ENCODE data around the gene BTG4.

The BTG4 gene

GRCh38 chr11:111460856-111461255 lies 51.3 kb downstream of the BTG4 start:
- Histone ChIP-seq H2AFZ (ENCODE audit: low read depth, low read length) (no peak overlapping the region), H3K4me2 (ENCODE audit: low read length) (no peak overlapping the region), H3K4me1 (ENCODE audit: low read length) (no peaks in the 10 kb centered on the region), H3K9me3 (ENCODE audit: insufficient read depth, low read length) (no peaks in the 10 kb centered on the region), H3K27ac (ENCODE audit: low read length) (no peak overlapping the region), H3K79me2 (ENCODE audit: low read length) (no peaks in the 10 kb centered on the region), H3K27me3 (ENCODE audit: low read depth, low read length) (peaks cover 15% of the 10 kb centered on the region), H3K36me3 (replicated peaks; ENCODE audit: low read depth, low read length) (no peaks in the 10 kb centered on the region), H3K4me3 (ENCODE audit: low read length) (no peak overlapping the region), H3K9ac (ENCODE audit: low read length) (no peak overlapping the region), H4K20me1 (ENCODE audit: insufficient read depth, low read length) (no peaks in the 10 kb centered on the region)
- no peak for TF ChIP-seq CTCF (IDR thresholded peaks at IDR 0.05; ENCODE audit: low read depth, low read length)
- no peak for TF ChIP-seq EZH2phosphoT487 (IDR thresholded peaks at IDR 0.05; ENCODE audit: low read depth)

GRCh38 chr11:111460340-111460739 lies 51.8 kb downstream of the BTG4 start:
- no peak for TF ChIP-seq CTCF (IDR thresholded peaks at IDR 0.05; ENCODE audit: low read depth, low read length)
- no peak for TF ChIP-seq EZH2phosphoT487 (IDR thresholded peaks at IDR 0.05; ENCODE audit: low read depth)

GRCh38 chr11:111459506-111460270 lies 52.5 kb downstream of the BTG4 start:
- no peaks in the 10 kb centered on the region for H3K79me2 ChIP-seq (ENCODE audit: low read length)
- H3K36me3 ChIP-seq (replicated peaks; ENCODE audit: low read depth, low read length) = no peaks in the 10 kb centered on the region
- H3K9me3 ChIP-seq (ENCODE audit: insufficient read depth, low read length) = no peaks in the 10 kb centered on the region
- no peak overlapping the region for H3K9ac ChIP-seq (ENCODE audit: low read length)
- H4K20me1 ChIP-seq (ENCODE audit: insufficient read depth, low read length) = no peaks in the 10 kb centered on the region
- no peak overlapping the region for H2AFZ ChIP-seq (ENCODE audit: low read depth, low read length)
- peaks cover 6% of the 10 kb centered on the region for H3K4me1 ChIP-seq (ENCODE audit: low read length)
- no peak overlapping the region for H3K27ac ChIP-seq (ENCODE audit: low read length)
- no peak overlapping the region for H3K4me2 ChIP-seq (ENCODE audit: low read length)
- no peak for TF ChIP-seq CTCF (IDR thresholded peaks at IDR 0.05; ENCODE audit: low read depth, low read length)
- no peak for TF ChIP-seq EZH2phosphoT487 (IDR thresholded peaks at IDR 0.05; ENCODE audit: low read depth)
- no peak overlapping the region for H3K4me3 ChIP-seq (ENCODE audit: low read length)
- peaks cover 15% of the 10 kb centered on the region for H3K27me3 ChIP-seq (ENCODE audit: low read depth, low read length)

More at GRCh38 chr11:111460340-111460739, 51.8 kb downstream of the BTG4 start:
- Histone ChIP-seq H3K36me3 (replicated peaks; ENCODE audit: low read depth, low read length) (no peaks in the 10 kb centered on the region), H3K4me1 (ENCODE audit: low read length) (no peaks in the 10 kb centered on the region; the same call in 1 of the 2 replicates), H2AFZ (ENCODE audit: low read depth, low read length) (no peak overlapping the region), H3K27ac (ENCODE audit: low read length) (no peak overlapping the region), H3K27me3 (ENCODE audit: low read depth, low read length) (peaks cover 15% of the 10 kb centered on the region), H3K9me3 (ENCODE audit: insufficient read depth, low read length) (no peaks in the 10 kb centered on the region), H4K20me1 (ENCODE audit: insufficient read depth, low read length) (no peaks in the 10 kb centered on the region), H3K9ac (ENCODE audit: low read length) (no peak overlapping the region), H3K4me3 (ENCODE audit: low read length) (no peak overlapping the region), H3K4me2 (ENCODE audit: low read length) (no peak overlapping the region), H3K79me2 (ENCODE audit: low read length) (no peaks in the 10 kb centered on the region)

GRCh38 chr11:111457731-111458368 lies 54.3 kb downstream of the BTG4 start:
- peaks cover 6% of the 10 kb centered on the region for H3K4me1 ChIP-seq (ENCODE audit: low read length)
- H3K9me3 ChIP-seq (ENCODE audit: insufficient read depth, low read length) = no peaks in the 10 kb centered on the region
- TF ChIP-seq CTCF (IDR thresholded peaks at IDR 0.05; ENCODE audit: low read depth, low read length) = no peak
- no peak for TF ChIP-seq EZH2phosphoT487 (IDR thresholded peaks at IDR 0.05; ENCODE audit: low read depth)
- H3K4me3 ChIP-seq (ENCODE audit: low read length) = no peak overlapping the region
- no peak overlapping the region for H3K27ac ChIP-seq (ENCODE audit: low read length)
- H3K9ac ChIP-seq (ENCODE audit: low read length) = no peak overlapping the region
- H4K20me1 ChIP-seq (ENCODE audit: insufficient read depth, low read length) = no peaks in the 10 kb centered on the region
- H3K4me2 ChIP-seq (ENCODE audit: low read length) = no peak overlapping the region
- H3K79me2 ChIP-seq (ENCODE audit: low read length) = no peaks in the 10 kb centered on the region
- no peaks in the 10 kb centered on the region for H3K36me3 ChIP-seq (replicated peaks; ENCODE audit: low read depth, low read length)
- peaks cover 28% of the 10 kb centered on the region for H3K27me3 ChIP-seq (ENCODE audit: low read depth, low read length)
- H2AFZ ChIP-seq (ENCODE audit: low read depth, low read length) = no peak overlapping the region
